GM12878 (cell line): ENCODE data around the gene CD1B. TPM values are rescaled to one million over a fixed set of nuclear protein-coding genes. Genes with fewer than 3 reads are reported as not detected.

ENCODE experiments used
- ATAC-seq: fragments of 200-7000 bp; cut with Tn5 transposase; 3 replicates; pipeline ENCODE4 v1.9.1; 2020; ENCODE audit warnings: mild to moderate bottlenecking, moderate library complexity
- BruUV-seq: library from RNA; stranded (reverse); fragments of 400-500 nt; replicated peaks from 2 replicates; lab custom pipeline; 2021; lab: Mats Ljungman, UMichigan
- CTCF ChIA-PET: fragments of 300-600 bp; sonication (Branson Sonifier 250); formaldehyde crosslinking; extraction: SDS; loops from one replicate; lab custom pipeline; 2021; ENCODE audit warnings: inconsistent platforms; lab: Yijun Ruan, JAX
- POLR2A ChIA-PET: fragments of 350-600 bp; formaldehyde crosslinking; extraction: SDS; loops from one replicate; lab custom pipeline; 2021; ENCODE audit warnings: inconsistent platforms; lab: Charles Lee
- RAD21 ChIA-PET: fragments of 300-600 bp; sonication (Branson Sonifier 250); formaldehyde crosslinking; loops from one replicate; lab custom pipeline; 2023; ENCODE audit warnings: antibody characterized with exemption; ENCODE audit not compliant: unreplicated experiment; lab: Charles Lee
- SMC1A ChIA-PET: fragments of 300-600 bp; sonication (Branson Sonifier 250); formaldehyde crosslinking; loops from one replicate; lab custom pipeline; 2023; ENCODE audit not compliant: unreplicated experiment, uncharacterized antibody; lab: Charles Lee
- DNase-seq: peaks from one replicate; pipeline ENCODE4 v3.0.0-alpha.2; 2011; ENCODE audit warnings: low read depth, low spot score
- FAIRE-seq: peaks from 3 replicates; lab custom pipeline; 2011; peaks lifted over from hg19 to GRCh38; lab: Jason Lieb, UNC
- H2AFZ ChIP-seq: 2 replicates; pipeline ENCODE4 v1.6.0; 2011; ENCODE audit warnings: low read depth, low read length, control low read depth; ENCODE audit not compliant: control insufficient read depth
- H3K27ac ChIP-seq: 2 replicates; pipeline ENCODE4 v1.5.1; 2011; ENCODE audit warnings: control low read depth; ENCODE audit not compliant: control insufficient read depth, insufficient read depth
- H3K27me3 ChIP-seq, 2 experiments: replicated peaks in 1 of 2; 2 replicates each; pipeline versions ENCODE4 v1.6.0 to v1.6.1; 2011; ENCODE audit warnings: low read length in 1 of 2; ENCODE audit not compliant: control insufficient read depth in 2 of 2, insufficient read depth in 2 of 2
- H3K36me3 ChIP-seq, 2 experiments: 2 replicates each; pipeline ENCODE4 v1.5.1; 2011; ENCODE audit warnings: low read length in 1 of 2; ENCODE audit not compliant: control insufficient read depth in 2 of 2, insufficient read depth in 2 of 2
- H3K4me1 ChIP-seq: 2 replicates; pipeline ENCODE4 v1.6.1; 2011; ENCODE audit warnings: mild to moderate bottlenecking, low read length, moderate library complexity, mixed read lengths; ENCODE audit not compliant: control insufficient read depth, insufficient read depth
- H3K4me2 ChIP-seq: 2 replicates; pipeline ENCODE4 v1.6.0; 2011; ENCODE audit warnings: control low read depth; ENCODE audit not compliant: control insufficient read depth, insufficient read depth
- H3K4me3 ChIP-seq: fragments of 200-600 bp; sonication (generic); 2 replicates; pipeline ENCODE4 v1.5.1; 2016
- H3K79me2 ChIP-seq: 2 replicates; pipeline ENCODE4 v1.6.0; 2011; ENCODE audit warnings: low read length; ENCODE audit not compliant: control insufficient read depth, insufficient read depth
- H3K9ac ChIP-seq: 2 replicates; pipeline ENCODE4 v1.8.0; 2011; ENCODE audit warnings: low read length, control low read depth, mixed read lengths; ENCODE audit not compliant: control insufficient read depth, insufficient read depth
- H3K9me3 ChIP-seq: replicated peaks from 3 replicates; pipeline ENCODE4 v1.5.1; 2011; ENCODE audit warnings: mild to moderate bottlenecking, low read length; ENCODE audit not compliant: control insufficient read depth, insufficient read depth
- H4K20me1 ChIP-seq: 2 replicates; pipeline ENCODE4 v1.6.0; 2011; ENCODE audit not compliant: control insufficient read depth, insufficient read depth
- ATF7 ChIP-seq: fragments of 450-650 bp; IDR thresholded peaks from 2 replicates; pipeline ENCODE4 v1.6.1; 2016; ENCODE audit warnings: low read depth, mild to moderate bottlenecking
- CBX5 ChIP-seq: sonication (generic); IDR thresholded peaks from 2 replicates; pipeline ENCODE4 v1.6.1; 2016; ENCODE audit warnings: low read depth, moderate library complexity, mild to moderate bottlenecking, inconsistent platforms
- EGR1 ChIP-seq, 2 experiments: IDR thresholded peaks; 1 replicate in 1 of 2; 2 replicates in 1 of 2; pipeline ENCODE4 v1.6.1; 2011 to 2012; ENCODE audit warnings: low read depth in 2 of 2, low read length in 2 of 2, borderline replicate concordance in 1 of 2, mild to moderate bottlenecking in 1 of 2, moderate library complexity in 1 of 2
- ESRRA ChIP-seq: IDR thresholded peaks from 2 replicates; pipeline ENCODE4 v1.6.1; 2012; ENCODE audit warnings: mild to moderate bottlenecking, low read length, improper control_type of control experiment
- EZH2 ChIP-seq: IDR thresholded peaks from 2 replicates; pipeline ENCODE4 v1.6.1; 2012; ENCODE audit warnings: low read depth, mild to moderate bottlenecking, control low read depth, inconsistent platforms, low read length, borderline replicate concordance; ENCODE audit not compliant: control insufficient read depth
- MEF2B ChIP-seq: fragments of 450-650 bp; IDR thresholded peaks from 2 replicates; pipeline ENCODE4 v1.6.1; 2018; ENCODE audit warnings: mild to moderate bottlenecking, moderate library complexity; ENCODE audit not compliant: partially characterized antibody, poor library complexity, severe bottlenecking
- MTA2 ChIP-seq: fragments of 450-650 bp; IDR thresholded peaks from 2 replicates; pipeline ENCODE4 v1.6.1; 2016; ENCODE audit warnings: low read depth, mild to moderate bottlenecking, moderate library complexity
- MXI1 ChIP-seq: fragments of 150-350 bp; IDR thresholded peaks from 2 replicates; pipeline ENCODE4 v1.6.1; 2011; ENCODE audit warnings: low read depth, mild to moderate bottlenecking, inconsistent platforms, low read length, improper control_type of control experiment
- NFYB ChIP-seq: IDR thresholded peaks from 2 replicates; pipeline ENCODE4 v1.6.1; 2011; ENCODE audit warnings: low read depth, mild to moderate bottlenecking, low read length, improper control_type of control experiment, moderate library complexity; ENCODE audit not compliant: insufficient read depth
- PAX8 ChIP-seq: fragments of 450-650 bp; IDR thresholded peaks from 2 replicates; pipeline ENCODE4 v1.6.1; 2017; ENCODE audit warnings: mild to moderate bottlenecking, moderate library complexity
- RB1 ChIP-seq: fragments of 450-650 bp; formaldehyde crosslinking; IDR thresholded peaks from 2 replicates; pipeline ENCODE4 v1.6.1; 2017; ENCODE audit warnings: mild to moderate bottlenecking, borderline replicate concordance
- RCOR1 ChIP-seq: conservative IDR thresholded peaks from 2 replicates; pipeline ENCODE4 v1.6.1; 2012; ENCODE audit warnings: low read depth, low read length, improper control_type of control experiment
- RELA ChIP-seq: fragments of 450-650 bp; IDR thresholded peaks from 2 replicates; pipeline ENCODE4 v1.8.0; 2014; ENCODE audit warnings: borderline replicate concordance; ENCODE audit not compliant: partially characterized antibody
- RUNX3 ChIP-seq: IDR thresholded peaks from 2 replicates; pipeline ENCODE4 v1.6.1; 2012; ENCODE audit warnings: low read length, inconsistent platforms
- TCF7 ChIP-seq: IDR thresholded peaks from 2 replicates; pipeline ENCODE4 v1.6.1; 2014; ENCODE audit warnings: antibody characterized with exemption, borderline replicate concordance
- WGBS: methylation state at CpG from one replicate; pipeline ENCODE4 v1.1.6; 2016; ENCODE audit warnings: low lambda C conversion rate; ENCODE audit not compliant: insufficient replicate concordance, insufficient coverage; ENCODE audit errors: missing lambda C conversion rate; 5-methylcytosine and 5-hydroxymethylcytosine counted together
- in situ Hi-C: fragments of 300-500 bp; cut with MboI; formaldehyde crosslinking; loops from 9 replicates; pipeline ENCODE4 v1.14.3; 2018; ENCODE audit warnings: mixed read lengths
- intact Hi-C: fragments of 100-400 bp; cut with micrococcal nuclease; formaldehyde crosslinking; loops from one replicate; pipeline ENCODE4 v1.14.2; 2022; ENCODE audit not compliant: unreplicated experiment
- polyA plus RNA-seq, 11 experiments: library from polyadenylated mRNA; depleted of rRNA in 4 of 11; unstranded in 6 of 11; stranded (reverse) in 5 of 11; fragments of >200 nt; fragmentation: Nextera tagmentation in 4 of 11; fragmentation: Illumina TruSeq in 1 of 11; extraction: Ambion mirVana in 4 of 11; extraction: Trizol in 1 of 11; gene quantifications; 1 replicate in 1 of 11; 2 replicates in 10 of 11; pipeline versions ENCODE4 v1.2.1 to v1.2.3, GENCODE V29; 2011 to 2016; ENCODE audit warnings: inconsistent platforms in 2 of 11, missing spikeins in 2 of 11, low read depth in 1 of 11
- total RNA-seq, 4 experiments: library from RNA; depleted of rRNA in 3 of 4; stranded (reverse); fragments of >200 nt in 3 of 4; fragmentation: Illumina TruSeq in 1 of 4; extraction: Trizol in 1 of 4; gene quantifications; 2 replicates each; pipeline versions ENCODE4 v1.2.1 to v1.2.3, GENCODE V29; 2013 to 2021

Gene CD1B
- total and polyA plus RNA-seq, 10 of the 15 experiments (the other 5 are each of a cell fraction or from before 2014, with no cell fraction given) = not detected

GRCh38 chr1:158310623-158311022 lies 20.7 kb downstream of the CD1B start:
- RAD21 ChIA-PET = no interaction called here
- SMC1A ChIA-PET = interaction anchor here (0.9 to 1.1 kb wide), 4 partner anchors 11 to 63 kb away, joined by 3 to 5 read pairs (median 4); partner anchors contain the start of gene CD1C
- intact Hi-C loops = no loop called here
- CTCF ChIA-PET = interaction anchor here (1.0 kb wide), 1 partner anchor 107 kb away, joined by 3 read pairs; no protein-coding TSS in a partner anchor
- H3K4me3 ChIP-seq = no peak overlapping the region
- POLR2A ChIA-PET = no interaction called here
- H3K27ac ChIP-seq = no peak overlapping the region
- in situ Hi-C loops = no loop called here
- H3K9ac ChIP-seq = no peak overlapping the region
- no peak overlapping the region for H2AFZ ChIP-seq
- no peaks in the 10 kb centered on the region for H3K79me2 ChIP-seq
- H3K27me3 ChIP-seq = no peaks in the 10 kb centered on the region
- no peak for FAIRE-seq
- no peaks in the 10 kb centered on the region; the same call in 2 of the 3 replicates for H3K9me3 ChIP-seq
- H3K36me3 ChIP-seq = no peaks in the 10 kb centered on the region
- 5% methylated on average over 1 of the region's 1 CpG for WGBS
- 0 out of 2 replicates have a peak overlapping the region, but pooled peaks have one; percentile 7 for H3K4me2 ChIP-seq
- no peak for DNase-seq
- peak; percentile 73 for ATAC-seq
- H4K20me1 ChIP-seq = no peaks in the 10 kb centered on the region
- no TSS peak for BruUV-seq
- H3K4me1 ChIP-seq = no peaks in the 10 kb centered on the region
- TF ChIP-seq ATF7 = peak; percentile 18; the same call in 1 of the 2 replicates
- peak; percentile 67 for TF ChIP-seq MTA2
- 0 out of 2 replicates have a peak, but pooled peaks have one; percentile 5 for TF ChIP-seq NFYB
- no peak for TF ChIP-seq RELA
- peak; percentile 65 for TF ChIP-seq RUNX3
- TF ChIP-seq MEF2B = peak; percentile 21
- TF ChIP-seq, all 136 proteins: peak for 5

- Histone ChIP-seq H2AFZ (no peak overlapping the region), H3K9me3 (no peaks in the 10 kb centered on the region; the same call in 2 of the 3 replicates), H3K4me1 (peaks cover 2% of the 10 kb centered on the region; the same call in 1 of the 2 replicates), H3K27ac (no peak overlapping the region), H3K79me2 (no peaks in the 10 kb centered on the region), H3K36me3 (no peaks in the 10 kb centered on the region), H3K27me3 (no peaks in the 10 kb centered on the region), H3K9ac (no peak overlapping the region), H4K20me1 (no peaks in the 10 kb centered on the region), H3K4me2 (no peak overlapping the region), H3K4me3 (no peak overlapping the region)
- BruUV-seq = no TSS peak
- intact Hi-C loops (no loop called here), in situ Hi-C loops (no loop called here)
- ATAC-seq (no peak), DNase-seq (no peak), FAIRE-seq (no peak)
- SMC1A ChIA-PET = interaction anchor here (1.3 kb wide), 1 partner anchor 47 kb away, joined by 3 read pairs; no protein-coding TSS in a partner anchor
- RAD21 ChIA-PET = no interaction called here
- CTCF ChIA-PET = no interaction called here
- POLR2A ChIA-PET = no interaction called here
- 54% methylated on average over 2 of the region's 2 CpGs for WGBS
- TF ChIP-seq TCF7 (no peak), PAX8 (no peak), RUNX3 (no peak), EGR1 (IDR thresholded peaks at IDR 0.05; ENCODE audit: borderline replicate concordance in 1 of 2, low read depth in 2 of 2, low read length in 2 of 2) (no peak), RB1 (no peak), CBX5 (no peak), ESRRA (no peak), EZH2 (no peak), RCOR1 (no peak), MXI1 (no peak)
These were observed 35.5 kb downstream of the CD1B start for GRCh38 chr1:158295791-158296190.
